Measurements from ENCODE around the gene EXOSC1. TPM values are rescaled to one million over a fixed set of nuclear protein-coding genes. Genes with fewer than 3 reads are reported as not detected.
A peak's percentile ranks its signal among the peaks of the same experiment; 100 is the strongest.

Gene EXOSC1
- total and polyA plus RNA-seq, 11 donors, result 14.8 to 34.5 (median 17.3) TPM

- Histone ChIP-seq H3K36me3 (peaks cover 0 to 100% (median 99%) of the 10 kb centered on the region in 9 donors), H3K4me3 (no peak overlapping the region), H3K4me1 (peaks cover 0 to 18% (median 0%) of the 10 kb centered on the region in 12 donors), H3K27ac (peak overlapping the region in 1 of 12 donors; percentile 33), H3K27me3 (no peaks in the 10 kb centered on the region), H3K9me3 (no peaks in the 10 kb centered on the region)
- WGBS, 4 donors, result 88 to 96% (median 93%) methylated on average over 2 of the region's 2 CpGs
- ATAC-seq, result no peak
- TF ChIP-seq POLR2A (IDR thresholded peaks at IDR 0.05) (no peak), CTCF (IDR thresholded peaks at IDR 0.05) (no peak)
- intact Hi-C loops (cut with DNase I), result loop anchor here (2.0 to 5.0 kb wide), 6 partner anchors 60 to 150 kb away; no protein-coding TSS in a partner anchor
- no peak for DNase-seq
Measured at GRCh38 chr10:97462309-97462708, 16.5 kb upstream of the EXOSC1 start.

GRCh38 chr10:97459933-97460332, 14.1 kb upstream of the EXOSC1 start:
- intact Hi-C loops (cut with DNase I), result loop anchor here in 9 of 10 donors (5.0 kb wide), 3 partner anchors 62 to 152 kb away; no protein-coding TSS in a partner anchor
- peak in 1 of 5 donors; percentile 26 for DNase-seq
- WGBS, 4 donors, result 66 to 79% (median 69%) methylated on average over 7 of the region's 7 CpGs
- no peak for TF ChIP-seq CTCF (IDR thresholded peaks at IDR 0.05)
- TF ChIP-seq POLR2A (IDR thresholded peaks at IDR 0.05), result no peak
- no peak for ATAC-seq
- no peaks in the 10 kb centered on the region for H3K9me3 ChIP-seq
- no peak overlapping the region for H3K27ac ChIP-seq
- H3K4me3 ChIP-seq, result no peak overlapping the region
- peaks cover 0 to 30% (median 2%) of the 10 kb centered on the region in 12 donors for H3K4me1 ChIP-seq
- no peaks in the 10 kb centered on the region for H3K27me3 ChIP-seq
- peaks cover 0 to 100% (median 98%) of the 10 kb centered on the region in 9 donors for H3K36me3 ChIP-seq

- H3K4me1 ChIP-seq, result peaks cover 0 to 35% (median 7%) of the 10 kb centered on the region in 12 donors
- H3K27me3 ChIP-seq, result no peaks in the 10 kb centered on the region
- ATAC-seq, result no peak
- intact Hi-C loops (cut with DNase I), result no loop called here
- no peak for DNase-seq
- 92 to 93% (median 92%) methylated on average over 7 of the region's 7 CpGs for WGBS, 4 donors
- H3K36me3 ChIP-seq, result peaks cover 0 to 100% (median 89%) of the 10 kb centered on the region in 9 donors
- H3K9me3 ChIP-seq, result no peaks in the 10 kb centered on the region
- TF ChIP-seq POLR2A (IDR thresholded peaks at IDR 0.05) (no peak), CTCF (IDR thresholded peaks at IDR 0.05) (no peak)
- H3K4me3 ChIP-seq, result no peak overlapping the region
- H3K27ac ChIP-seq, result no peak overlapping the region
Measured at GRCh38 chr10:97459111-97459510, 13.3 kb upstream of the EXOSC1 start.

- H3K27me3 ChIP-seq, result no peaks in the 10 kb centered on the region
- H3K36me3 ChIP-seq, result peaks cover 0 to 98% (median 81%) of the 10 kb centered on the region in 9 donors
- DNase-seq (no peak), ATAC-seq (no peak)
- no peak overlapping the region for H3K27ac ChIP-seq
- 25 to 46% (median 41%) methylated on average over 2 to 3 of the region's 3 CpGs for WGBS, 4 donors
- no peak overlapping the region for H3K4me3 ChIP-seq
- TF ChIP-seq CTCF (IDR thresholded peaks at IDR 0.05) (no peak), POLR2A (IDR thresholded peaks at IDR 0.05) (no peak)
- no peaks in the 10 kb centered on the region for H3K9me3 ChIP-seq
- H3K4me1 ChIP-seq, result peaks cover 0 to 38% (median 12%) of the 10 kb centered on the region in 12 donors
- intact Hi-C loops (cut with DNase I), result no loop called here
Measured at GRCh38 chr10:97456686-97457065, 10.9 kb upstream of the EXOSC1 start.

Measured in heart left ventricle (tissue), 16 donors.